ENCODE results near the gene MYH9. TPM values are rescaled to one million over a fixed set of nuclear protein-coding genes. Genes with fewer than 3 reads are reported as not detected.
"Not testable (repeated sequence)": the region's sequence is repeated elsewhere in the genome, so short reads cannot be mapped to it uniquely, and the experiment has no call there.

The MYH9 gene
- total RNA-seq, 4 donors from 2014 or later, result 241 to 387 (median 358) TPM

DNA sequence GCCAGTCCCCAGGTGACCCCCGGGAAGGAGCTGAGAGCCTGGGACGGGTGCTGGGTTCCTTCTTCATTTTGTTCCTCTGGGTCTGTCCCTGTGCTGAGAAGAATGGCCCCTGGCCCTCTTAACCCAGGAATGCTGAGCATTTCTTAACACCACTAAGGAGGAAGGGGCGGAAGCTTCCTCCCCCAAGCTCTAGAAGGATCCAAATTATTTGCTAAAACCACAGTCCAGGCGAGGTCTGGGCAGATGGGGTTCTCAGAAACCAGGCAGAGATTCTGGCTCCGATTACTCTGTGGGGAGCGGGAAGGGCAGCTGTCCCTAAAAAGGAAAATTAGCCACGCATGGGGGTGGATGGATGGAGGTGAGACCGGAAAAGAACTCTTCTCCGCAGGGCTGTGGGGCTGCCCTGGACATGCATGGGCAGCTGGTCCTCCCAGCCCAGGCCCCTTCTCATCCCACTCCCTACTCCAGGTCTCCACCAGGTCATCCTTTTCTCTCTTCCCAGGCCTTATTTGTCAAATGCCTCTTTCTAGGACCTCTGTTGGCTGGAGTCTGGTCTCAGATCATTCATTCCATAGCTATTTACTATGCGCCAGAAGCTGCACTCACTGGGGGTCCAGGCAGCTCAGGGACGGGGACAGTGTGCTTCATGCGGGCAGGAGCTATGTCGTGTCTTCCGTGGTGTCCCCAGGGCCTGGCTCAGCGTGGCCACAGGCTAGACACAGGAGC lies 45.0 kb upstream of the MYH9 start:
- H3K4me3 ChIP-seq, result no peak overlapping the region
- H3K9me3 ChIP-seq, result no peaks in the 10 kb centered on the region
- no peaks in the 10 kb centered on the region for H3K27me3 ChIP-seq
- no peak for DNase-seq (ENCODE audit: extremely low spot score)
- H3K36me3 ChIP-seq, result no peaks in the 10 kb centered on the region
- intact Hi-C loops (cut with DNase I), result no loop called here
- H3K27ac ChIP-seq (replicated peaks in 1 of 4), result no peak overlapping the region
- TF ChIP-seq POLR2AphosphoS5 (IDR thresholded peaks at IDR 0.05), result no peak
- no peak for TF ChIP-seq EP300 (IDR thresholded peaks at IDR 0.05)
- no peak for TF ChIP-seq POLR2A (IDR thresholded peaks at IDR 0.05; ENCODE audit: low read depth)
- H3K4me1 ChIP-seq, result peaks cover 0 to 29% (median 10%) of the 10 kb centered on the region in 4 donors
- WGBS, result 81% methylated on average over 15 of the region's 15 CpGs

DNA sequence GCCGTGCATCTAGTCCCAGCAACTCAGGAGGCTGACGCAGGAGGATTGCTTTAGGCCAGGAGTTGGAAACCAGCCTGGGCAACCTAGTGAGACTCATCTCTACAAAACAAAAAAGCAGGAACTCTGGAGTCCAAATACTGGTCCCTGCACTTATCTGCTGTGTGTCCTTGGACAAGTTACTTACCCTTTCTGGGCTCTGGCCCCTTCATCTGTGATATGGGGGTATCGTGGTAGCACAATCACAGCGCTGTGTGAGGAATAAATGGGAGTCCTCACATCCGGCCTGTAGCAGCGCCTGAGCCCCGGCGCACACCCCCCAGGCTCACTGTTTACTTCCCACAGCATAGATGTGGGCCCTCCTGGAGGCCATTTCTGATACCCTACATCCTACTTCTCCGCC lies 44.2 kb upstream of the MYH9 start:
- no peak overlapping the region for H3K4me3 ChIP-seq
- DNase-seq (ENCODE audit: extremely low spot score), result no peak
- H3K27me3 ChIP-seq, result no peaks in the 10 kb centered on the region
- H3K4me1 ChIP-seq, result peaks cover 0 to 29% (median 10%) of the 10 kb centered on the region in 4 donors
- WGBS, result 81% methylated on average over 6 of the region's 9 CpGs
- TF ChIP-seq POLR2AphosphoS5 (IDR thresholded peaks at IDR 0.05) (no peak), EP300 (IDR thresholded peaks at IDR 0.05) (no peak), POLR2A (IDR thresholded peaks at IDR 0.05; ENCODE audit: low read depth) (no peak)
- TF ChIP-seq, protein P1, sequence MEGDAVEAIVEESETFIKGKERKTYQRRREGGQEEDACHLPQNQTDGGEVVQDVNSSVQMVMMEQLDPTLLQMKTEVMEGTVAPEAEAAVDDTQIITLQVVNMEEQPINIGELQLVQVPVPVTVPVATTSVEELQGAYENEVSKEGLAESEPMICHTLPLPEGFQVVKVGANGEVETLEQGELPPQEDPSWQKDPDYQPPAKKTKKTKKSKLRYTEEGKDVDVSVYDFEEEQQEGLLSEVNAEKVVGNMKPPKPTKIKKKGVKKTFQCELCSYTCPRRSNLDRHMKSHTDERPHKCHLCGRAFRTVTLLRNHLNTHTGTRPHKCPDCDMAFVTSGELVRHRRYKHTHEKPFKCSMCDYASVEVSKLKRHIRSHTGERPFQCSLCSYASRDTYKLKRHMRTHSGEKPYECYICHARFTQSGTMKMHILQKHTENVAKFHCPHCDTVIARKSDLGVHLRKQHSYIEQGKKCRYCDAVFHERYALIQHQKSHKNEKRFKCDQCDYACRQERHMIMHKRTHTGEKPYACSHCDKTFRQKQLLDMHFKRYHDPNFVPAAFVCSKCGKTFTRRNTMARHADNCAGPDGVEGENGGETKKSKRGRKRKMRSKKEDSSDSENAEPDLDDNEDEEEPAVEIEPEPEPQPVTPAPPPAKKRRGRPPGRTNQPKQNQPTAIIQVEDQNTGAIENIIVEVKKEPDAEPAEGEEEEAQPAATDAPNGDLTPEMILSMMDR (IDR thresholded peaks at IDR 0.05), result no peak
- no peaks in the 10 kb centered on the region for H3K9me3 ChIP-seq
- H3K27ac ChIP-seq (replicated peaks in 1 of 4), result no peak overlapping the region
- intact Hi-C loops (cut with DNase I), result no loop called here
- H3K36me3 ChIP-seq, result no peaks in the 10 kb centered on the region

DNA sequence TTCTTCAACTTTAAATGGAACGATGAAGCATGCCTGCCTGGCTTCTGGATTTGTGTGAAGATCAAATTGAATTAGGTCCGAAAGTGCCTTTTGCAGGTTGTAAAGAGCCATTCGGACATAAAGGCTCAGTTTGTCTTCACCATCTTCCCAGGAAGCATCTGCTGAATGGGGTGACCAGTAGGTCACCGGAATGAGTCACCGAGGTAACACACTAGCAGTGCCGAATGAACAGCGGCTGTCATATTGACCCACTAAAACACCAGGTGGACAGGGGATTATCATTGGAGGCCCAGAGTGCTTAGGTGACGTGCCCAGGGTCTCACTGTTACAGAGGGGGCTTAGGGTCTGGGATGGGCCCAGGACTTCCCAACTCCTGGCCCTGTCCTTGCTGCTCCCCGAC lies 43.1 kb upstream of the MYH9 start:
- intact Hi-C loops (cut with DNase I), result no loop called here
- Histone ChIP-seq H3K27ac (replicated peaks in 1 of 4) (no peak overlapping the region), H3K36me3 (no peaks in the 10 kb centered on the region), H3K27me3 (no peaks in the 10 kb centered on the region), H3K9me3 (no peaks in the 10 kb centered on the region), H3K4me3 (no peak overlapping the region), H3K4me1 (peaks cover 0 to 27% (median 15%) of the 10 kb centered on the region in 4 donors)
- TF ChIP-seq, protein P1 (IDR thresholded peaks at IDR 0.05), result no peak
- no peak for DNase-seq (ENCODE audit: extremely low spot score)
- 78% methylated on average over 9 of the region's 9 CpGs for WGBS

DNA sequence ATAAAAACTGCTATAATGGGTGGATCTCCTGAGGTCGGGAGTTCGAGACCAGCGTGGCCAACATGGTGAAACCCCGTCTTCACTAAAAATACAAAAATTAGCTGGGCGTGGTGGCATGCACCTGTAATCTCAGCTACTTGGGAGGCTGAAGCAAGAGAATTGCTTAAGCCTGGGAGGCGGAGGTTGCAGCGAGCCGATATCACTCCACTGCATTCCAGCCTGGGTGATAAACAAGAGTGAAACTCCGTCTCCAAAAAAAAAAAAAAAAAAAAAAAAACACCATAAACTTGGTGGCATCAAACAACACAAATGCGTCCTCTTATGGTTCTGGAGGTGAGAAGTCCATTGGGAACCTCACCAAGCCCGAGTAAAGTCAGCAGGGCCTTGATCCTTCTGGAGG lies 40.2 kb upstream of the MYH9 start:
- H3K27ac ChIP-seq (replicated peaks in 1 of 4); H3K27me3 ChIP-seq; H3K9me3 ChIP-seq; DNase-seq (ENCODE audit: extremely low spot score); H3K4me3 ChIP-seq; intact Hi-C loops (cut with DNase I); H3K36me3 ChIP-seq: not testable (repeated sequence)
- WGBS, result 93% methylated on average over 11 of the region's 11 CpGs
- H3K4me1 ChIP-seq, result peaks cover 0 to 14% (median 1%) of the 10 kb centered on the region in 4 donors

DNA sequence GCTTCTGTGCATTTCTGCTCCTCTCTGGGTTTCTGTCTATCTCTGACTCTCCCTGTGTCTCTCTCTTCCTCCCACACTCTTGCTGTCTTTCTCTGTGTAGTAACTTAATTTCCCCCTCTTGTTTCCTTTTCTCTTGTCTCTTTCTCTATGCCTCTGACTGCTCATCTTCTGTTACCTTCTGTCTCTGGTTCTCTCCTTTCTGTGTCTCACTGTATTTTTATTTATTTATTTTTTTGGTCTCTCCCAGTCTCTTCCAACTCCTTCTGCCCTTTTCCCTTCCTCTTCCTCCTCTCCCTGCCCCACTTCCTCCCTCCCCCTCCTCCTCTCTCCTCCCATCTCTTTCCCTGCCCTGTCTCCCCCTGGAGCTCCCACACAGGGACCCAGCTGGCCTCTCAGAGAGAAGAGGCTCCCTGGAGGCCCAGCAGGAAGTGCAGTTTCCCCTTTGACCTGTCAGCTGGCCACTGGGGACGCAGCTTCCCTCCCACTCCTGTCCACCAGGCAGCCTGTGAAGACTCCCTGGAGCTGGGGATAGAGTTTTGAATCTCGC lies 38.3 kb upstream of the MYH9 start:
- intact Hi-C loops (cut with DNase I), result no loop called here
- Histone ChIP-seq H3K9me3 (no peaks in the 10 kb centered on the region), H3K4me3 (no peak overlapping the region), H3K27ac (replicated peaks in 1 of 4) (peak overlapping the region in 1 of 4 donors; percentile 36), H3K27me3 (no peaks in the 10 kb centered on the region), H3K4me1 (peaks cover 0 to 14% (median 0%) of the 10 kb centered on the region in 4 donors), H3K36me3 (no peaks in the 10 kb centered on the region)
- no peak for TF ChIP-seq POLR2A (IDR thresholded peaks at IDR 0.05; ENCODE audit: low read depth)
- no peak for TF ChIP-seq EP300 (IDR thresholded peaks at IDR 0.05)
- no peak for TF ChIP-seq POLR2AphosphoS5 (IDR thresholded peaks at IDR 0.05)
- 78% methylated on average over 2 of the region's 2 CpGs for WGBS
- DNase-seq (ENCODE audit: extremely low spot score), result no peak

DNA sequence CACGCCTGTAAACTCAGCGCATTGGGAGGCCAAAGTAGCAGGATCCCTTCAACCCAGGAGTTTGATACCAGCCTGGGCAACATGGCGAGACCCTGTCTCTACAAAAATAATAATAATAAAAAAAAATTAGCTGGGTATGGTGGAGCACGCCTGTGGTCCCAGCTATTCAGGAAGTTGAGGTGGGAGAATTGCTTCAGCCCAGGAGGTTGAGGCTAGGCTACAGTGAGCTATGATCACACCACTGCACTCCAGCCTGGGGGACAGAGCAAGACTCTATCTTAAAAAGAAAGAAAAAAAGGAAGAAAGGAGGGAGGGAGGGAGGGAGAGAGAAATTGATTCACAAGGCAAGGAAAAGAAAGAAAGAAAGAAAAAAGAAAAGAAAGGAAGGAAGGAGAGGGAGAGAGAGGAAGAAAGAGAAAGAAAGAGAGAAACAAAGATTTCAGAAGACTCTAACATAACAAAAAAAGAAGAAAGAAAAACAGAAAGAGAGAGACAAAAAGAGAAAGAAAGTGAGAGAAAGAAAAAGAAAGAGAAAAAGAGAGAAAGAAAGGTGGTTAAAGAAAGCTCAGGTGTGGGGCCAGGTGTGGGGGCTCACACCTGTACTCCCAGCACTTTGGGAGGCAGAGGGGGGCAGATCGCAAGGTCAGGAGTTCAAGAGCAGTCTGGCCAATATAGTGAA lies 37.3 kb upstream of the MYH9 start:
- Histone ChIP-seq H3K36me3 (no peaks in the 10 kb centered on the region), H3K4me3 (no peak overlapping the region), H3K4me1 (peaks cover under 1 to 14% (median 5%) of the 10 kb centered on the region in 4 donors), H3K9me3 (no peaks in the 10 kb centered on the region), H3K27ac (replicated peaks in 1 of 4) (no peak overlapping the region), H3K27me3 (no peaks in the 10 kb centered on the region)
- no peak for DNase-seq (ENCODE audit: extremely low spot score)
- WGBS, result 96% methylated on average over 5 of the region's 5 CpGs
- TF ChIP-seq, protein P1 (IDR thresholded peaks at IDR 0.05), result no peak
- TF ChIP-seq POLR2AphosphoS5 (IDR thresholded peaks at IDR 0.05) (no peak), POLR2A (IDR thresholded peaks at IDR 0.05; ENCODE audit: low read depth) (no peak), EP300 (IDR thresholded peaks at IDR 0.05) (no peak)
- intact Hi-C loops (cut with DNase I), result no loop called here

DNA sequence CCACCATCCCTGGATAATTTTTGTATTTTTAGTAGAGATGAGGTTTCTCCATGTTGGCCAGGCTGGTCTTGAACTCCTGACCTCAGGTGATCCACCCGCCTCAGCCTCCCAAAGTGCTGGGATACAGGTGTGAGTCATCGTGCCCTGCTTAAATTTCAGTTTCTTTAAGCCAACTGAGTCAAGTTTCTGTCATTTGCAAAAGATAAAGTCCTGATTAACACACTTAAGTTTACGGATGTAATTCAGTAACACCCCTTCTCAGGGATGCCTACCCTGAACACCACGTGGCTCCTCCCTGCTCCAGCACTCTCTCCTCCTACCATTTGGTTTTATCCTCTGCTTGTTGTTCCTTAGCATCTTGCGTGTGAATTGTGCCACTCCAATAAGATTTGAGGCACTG lies 36.7 kb upstream of the MYH9 start:
- intact Hi-C loops (cut with DNase I), result not testable (repeated sequence)

More for the DNA sequence above, 36.7 kb upstream of the MYH9 start:
- not testable (repeated sequence) for H3K36me3 ChIP-seq; H3K4me3 ChIP-seq; H3K27me3 ChIP-seq; DNase-seq (ENCODE audit: extremely low spot score); H3K27ac ChIP-seq (replicated peaks in 1 of 4); H3K9me3 ChIP-seq
- 86% methylated on average over 5 of the region's 5 CpGs for WGBS
- H3K4me1 ChIP-seq, result peaks cover 6 to 19% (median 11%) of the 10 kb centered on the region in 4 donors

All from esophagus muscularis mucosa (tissue), 4 donors.